H1 (cell line): ENCODE data around the gene CTNS. TPM values are rescaled to one million over a fixed set of nuclear protein-coding genes. Genes with fewer than 3 reads are reported as not detected.

Source experiments
- CTCF ChIA-PET: fragments of 300-600 bp; sonication (Branson Sonifier 250); formaldehyde crosslinking; loops from one replicate; lab custom pipeline; 2021; ENCODE audit not compliant: partially characterized antibody; lab: Charles Lee
- POLR2A ChIA-PET: fragments of 300-600 bp; sonication (Branson Sonifier 250); formaldehyde crosslinking; loops from one replicate; lab custom pipeline; 2021; ENCODE audit warnings: inconsistent platforms; ENCODE audit not compliant: partially characterized antibody; lab: Charles Lee
- DNase-seq, 2 experiments: peaks; one replicate each; pipeline versions ENCODE4 v3.0.0 to v3.0.0-alpha.2; 2010 to 2022; ENCODE audit warnings: low spot score in 2 of 2, low read depth in 1 of 2, mixed read lengths in 1 of 2
- FAIRE-seq: peaks from 2 replicates; lab custom pipeline; 2011; peaks lifted over from hg19 to GRCh38; lab: Jason Lieb, UNC
- H2AFZ ChIP-seq: 2 replicates; pipeline ENCODE4 v1.8.1; 2012; ENCODE audit warnings: low read length, inconsistent platforms
- H2AK5ac ChIP-seq: 2 replicates; pipeline ENCODE4 v1.6.1; 2013; ENCODE audit warnings: low read depth, low read length
- H2BK120ac ChIP-seq: replicated peaks from 2 replicates; pipeline ENCODE3; 2013; ENCODE audit warnings: low read depth, low read length, inconsistent platforms
- H2BK12ac ChIP-seq: 2 replicates; pipeline ENCODE4 v1.6.1; 2013; ENCODE audit warnings: low read depth, low read length
- H2BK15ac ChIP-seq: 2 replicates; pipeline ENCODE4 v1.6.1; 2013; ENCODE audit warnings: low read length
- H2BK20ac ChIP-seq: 2 replicates; pipeline ENCODE4 v1.6.1; 2013; ENCODE audit warnings: low read length
- H2BK5ac ChIP-seq: 2 replicates; pipeline ENCODE4 v1.6.1; 2013; ENCODE audit warnings: low read depth, low read length
- H3K14ac ChIP-seq: 2 replicates; pipeline ENCODE4 v1.6.1; 2013; ENCODE audit warnings: inconsistent platforms; ENCODE audit not compliant: insufficient read length
- H3K18ac ChIP-seq: 2 replicates; pipeline ENCODE4 v1.6.1; 2013; ENCODE audit warnings: low read length; ENCODE audit errors: extremely low read depth
- H3K23ac ChIP-seq: 2 replicates; pipeline ENCODE4 v1.6.1; 2013; ENCODE audit warnings: inconsistent platforms; ENCODE audit not compliant: insufficient read length
- H3K23me2 ChIP-seq: 2 replicates; pipeline ENCODE4 v1.6.1; 2013; ENCODE audit warnings: low read depth, low read length
- H3K27ac ChIP-seq: 2 replicates; pipeline ENCODE4 v1.6.1; 2011; ENCODE audit warnings: low read depth, low read length, inconsistent platforms
- H3K27me3 ChIP-seq, 4 experiments: replicated peaks in 1 of 4; 1 replicate in 1 of 4; 2 replicates in 3 of 4; pipeline versions ENCODE4 v1.6.1 to v1.8.1; 2011 to 2013; ENCODE audit warnings: low read length in 3 of 4, mild to moderate bottlenecking in 3 of 4, inconsistent platforms in 2 of 4, mixed read lengths in 2 of 4, moderate library complexity in 1 of 4; ENCODE audit not compliant: control insufficient read depth in 3 of 4, insufficient read depth in 3 of 4; ENCODE audit errors: extremely low read depth in 1 of 4
- H3K36me3 ChIP-seq, 4 experiments: 2 replicates each; pipeline versions ENCODE4 v1.6.1 to v1.8.1; 2011 to 2013; ENCODE audit warnings: mild to moderate bottlenecking in 4 of 4, low read length in 3 of 4, moderate library complexity in 2 of 4, control low read depth in 1 of 4, inconsistent platforms in 1 of 4; ENCODE audit not compliant: insufficient read depth in 4 of 4, control insufficient read depth in 2 of 4
- H3K4ac ChIP-seq: replicated peaks from 2 replicates; pipeline ENCODE3; 2013; ENCODE audit warnings: low read length, low read depth, mixed read lengths, inconsistent platforms; ENCODE audit not compliant: insufficient read length
- H3K4me1 ChIP-seq, 4 experiments: replicated peaks in 1 of 4; 1 replicate in 1 of 4; 2 replicates in 3 of 4; pipeline versions ENCODE4 v1.6.1 to v1.8.1; 2011 to 2013; ENCODE audit warnings: low read length in 3 of 4, inconsistent platforms in 2 of 4, mixed read lengths in 1 of 4; ENCODE audit not compliant: insufficient read depth in 4 of 4, control insufficient read depth in 3 of 4
- H3K4me2 ChIP-seq, 2 experiments: 2 replicates each; pipeline versions ENCODE4 v1.6.1 to v1.8.1; 2011 to 2013; ENCODE audit warnings: low read depth in 2 of 2, low read length in 2 of 2, control low read depth in 1 of 2, inconsistent platforms in 1 of 2, mild to moderate bottlenecking in 1 of 2; ENCODE audit not compliant: insufficient read depth in 1 of 2
- H3K4me3 ChIP-seq, 4 experiments: fragments of 200-600, 300-600 bp in 1 of 4; sonication (generic), shearing (Covaris generic), sonication (Bioruptor Twin) in 1 of 4; 2 replicates each; pipeline versions ENCODE4 v1.5.1 to v1.8.1; 2011 to 2016; ENCODE audit warnings: low read length in 4 of 4, low read depth in 3 of 4, control low read depth in 2 of 4, inconsistent platforms in 2 of 4, mild to moderate bottlenecking in 2 of 4, mixed read lengths in 1 of 4, moderate library complexity in 1 of 4; ENCODE audit not compliant: insufficient read depth in 2 of 4; ENCODE audit errors: extremely low read depth in 1 of 4
- H3K56ac ChIP-seq: replicated peaks from 2 replicates; pipeline ENCODE3; 2013; ENCODE audit warnings: low read depth, mild to moderate bottlenecking, mixed read lengths, low read length, inconsistent platforms; ENCODE audit not compliant: insufficient read length
- H3K79me1 ChIP-seq: 2 replicates; pipeline ENCODE4 v1.6.1; 2013; ENCODE audit warnings: low read depth, low read length, control low read depth
- H3K79me2 ChIP-seq, 2 experiments: 2 replicates each; pipeline versions ENCODE4 v1.6.1 to v1.8.1; 2012 to 2013; ENCODE audit warnings: low read length in 2 of 2, mild to moderate bottlenecking in 2 of 2, inconsistent platforms in 1 of 2; ENCODE audit not compliant: insufficient read depth in 2 of 2, control insufficient read depth in 1 of 2
- H3K9ac ChIP-seq, 4 experiments: replicated peaks in 1 of 4; 1 replicate in 1 of 4; 2 replicates in 3 of 4; pipeline versions ENCODE4 v1.6.1 to v1.8.1; 2011 to 2013; ENCODE audit warnings: low read depth in 3 of 4, low read length in 3 of 4, control low read depth in 2 of 4, mild to moderate bottlenecking in 2 of 4, moderate library complexity in 2 of 4, inconsistent platforms in 1 of 4; ENCODE audit errors: extremely low read depth in 1 of 4
- H3K9me3 ChIP-seq, 2 experiments: 2 replicates each; pipeline versions ENCODE4 v1.6.1 to v1.8.1; 2012 to 2013; ENCODE audit warnings: mild to moderate bottlenecking in 2 of 2, moderate library complexity in 2 of 2, control low read depth in 1 of 2, inconsistent platforms in 1 of 2, low read depth in 1 of 2, low read length in 1 of 2, mixed read lengths in 1 of 2; ENCODE audit not compliant: insufficient read depth in 2 of 2
- H4K20me1 ChIP-seq, 2 experiments: replicated peaks in 1 of 2; 2 replicates each; pipeline versions ENCODE3 to v1.8.1; 2011 to 2013; ENCODE audit warnings: inconsistent platforms in 2 of 2, low read length in 2 of 2, mild to moderate bottlenecking in 1 of 2; ENCODE audit not compliant: insufficient read depth in 2 of 2, control insufficient read depth in 1 of 2
- H4K5ac ChIP-seq: 2 replicates; pipeline ENCODE4 v1.6.1; 2013; ENCODE audit warnings: low read length, low read depth, mixed read lengths, inconsistent platforms; ENCODE audit not compliant: insufficient read length
- H4K8ac ChIP-seq: 2 replicates; pipeline ENCODE4 v1.8.0; 2013; ENCODE audit warnings: mild to moderate bottlenecking, moderate library complexity, low read length, inconsistent platforms; ENCODE audit not compliant: insufficient read depth; ENCODE audit errors: extremely low read depth
- H4K91ac ChIP-seq: replicated peaks from 2 replicates; pipeline ENCODE3; 2013; ENCODE audit warnings: low read length, mixed read lengths, inconsistent platforms; ENCODE audit not compliant: insufficient read length
- BACH1 ChIP-seq: IDR thresholded peaks from 2 replicates; pipeline ENCODE4 v1.6.1; 2012; ENCODE audit warnings: low read length, improper control_type of control experiment
- CHD1 ChIP-seq: IDR thresholded peaks from 2 replicates; pipeline ENCODE4 v1.6.1; 2012; ENCODE audit warnings: low read depth, low read length, improper control_type of control experiment
- EZH2 ChIP-seq: fragments of 200-600 bp; sonication (generic); IDR thresholded peaks from 2 replicates; pipeline ENCODE4 v1.7.1; 2012; ENCODE audit warnings: low read depth, mild to moderate bottlenecking, moderate library complexity, low read length, inconsistent platforms; ENCODE audit not compliant: severe bottlenecking
- RFX5 ChIP-seq: IDR thresholded peaks from 2 replicates; pipeline ENCODE4 v1.6.1; 2011; ENCODE audit warnings: low read depth, low read length, improper control_type of control experiment, borderline replicate concordance
- SP2 ChIP-seq: IDR thresholded peaks from 2 replicates; pipeline ENCODE4 v1.6.1; 2012; ENCODE audit warnings: mild to moderate bottlenecking, low read length, inconsistent platforms
- TAF7 ChIP-seq: optimal IDR thresholded peaks from 2 replicates; pipeline ENCODE3; 2011; ENCODE audit warnings: low read depth, mild to moderate bottlenecking, inconsistent platforms, low read length, moderate library complexity, borderline replicate concordance
- USF2 ChIP-seq: IDR thresholded peaks from 2 replicates; pipeline ENCODE4 v1.6.1; 2011; ENCODE audit warnings: low read length, improper control_type of control experiment
- WGBS, 2 experiments: shearing (Covaris generic) in 1 of 2; methylation state at CpG; one replicate each; pipeline versions ENCODE4 v1.1.6 to v1.1.7; 2013 to 2015; ENCODE audit warnings: low lambda C conversion rate in 2 of 2, mixed read lengths in 2 of 2, inconsistent platforms in 1 of 2, low coverage in 1 of 2, missing lambda C conversion rate in 1 of 2; ENCODE audit not compliant: insufficient replicate concordance in 2 of 2, insufficient coverage in 1 of 2, insufficient read length in 1 of 2; ENCODE audit errors: extremely low coverage in 1 of 2, missing lambda C conversion rate in 1 of 2; 5-methylcytosine and 5-hydroxymethylcytosine counted together
- polyA plus RNA-seq, 7 experiments: library from polyadenylated mRNA; depleted of rRNA in 3 of 7; stranded (reverse) in 5 of 7; unstranded in 2 of 7; fragments of >200 nt in 5 of 7; fragments of 200-250 nt in 2 of 7; gene quantifications; 1 replicate in 5 of 7; 2 replicates in 1 of 7; 4 replicates in 1 of 7; pipeline versions ENCODE4 v1.2.1 to v1.2.3, GENCODE V29; 2011 to 2013; ENCODE audit warnings: missing spikeins in 2 of 7, mixed read lengths in 2 of 7
- total RNA-seq: library from RNA; stranded (reverse); fragmentation: NEBNext Ultra II Directional; extraction: Animal tissue kit (Norgen Biotek cat#: 25700); gene quantifications from 2 replicates; pipeline ENCODE4 v1.2.1, GENCODE V29; 2021
- TF ChIP-seq, protein P1 (sequence below): IDR thresholded peaks from 2 replicates; pipeline ENCODE4 v1.6.1; 2012; ENCODE audit warnings: inconsistent platforms

Gene CTNS
- total and polyA plus RNA-seq, 2 of the 8 experiments (the other 6 are each of a cell fraction or from before 2014, with no cell fraction given): 11.6 to 12.9 TPM

DNA sequence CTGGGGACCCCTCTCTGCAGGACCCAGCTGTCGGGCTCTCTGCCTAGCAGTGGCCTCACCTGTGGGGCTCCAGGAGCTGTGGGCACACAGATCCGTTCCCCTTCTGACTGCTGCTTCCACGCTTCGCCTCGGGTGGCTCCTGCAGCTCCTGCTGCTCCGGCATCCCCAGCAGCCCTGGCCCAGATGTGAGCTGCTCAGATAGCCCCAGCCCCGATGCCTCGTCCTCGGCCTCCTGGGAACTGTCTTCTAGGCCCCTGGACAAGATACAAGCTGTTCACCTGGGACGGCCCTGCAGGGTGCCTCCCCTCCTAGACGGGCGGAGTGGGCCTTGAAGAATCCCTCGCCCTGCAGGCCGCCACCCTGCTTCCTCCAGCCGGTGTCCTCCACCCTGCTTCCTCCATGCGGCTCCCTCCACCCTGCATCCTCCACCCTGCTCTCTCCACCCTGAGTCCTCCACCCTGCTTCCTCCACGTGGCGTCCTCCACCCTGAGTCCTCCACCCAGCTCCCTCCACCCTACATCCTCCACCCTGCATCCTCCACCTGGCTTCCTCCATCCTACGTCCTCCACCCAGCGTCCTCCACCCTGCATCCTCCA is 43.1 kb downstream of the CTNS start:
- no peak for DNase-seq
- Histone ChIP-seq H3K36me3 (no peaks in the 10 kb centered on the region), H3K4me1 (peaks cover 0 to 2% (median 0%) of the 10 kb centered on the region in 4 experiments; a peak in 2 of 7 replicates), H2AFZ (no peak overlapping the region), H3K4me2 (no peak overlapping the region), H3K4ac (no peak overlapping the region), H2BK5ac (no peak overlapping the region), H2BK15ac (no peak overlapping the region), H2BK12ac (no peak overlapping the region), H3K79me1 (no peaks in the 10 kb centered on the region), H4K20me1 (peaks cover 0 to 3% of the 10 kb centered on the region in 2 experiments), H2AK5ac (no peak overlapping the region), H4K5ac (no peak overlapping the region), H4K91ac (no peak overlapping the region), H3K23me2 (no peaks in the 10 kb centered on the region), H3K79me2 (no peaks in the 10 kb centered on the region), H2BK20ac (no peak overlapping the region), H3K18ac (no peak overlapping the region), H2BK120ac (no peak overlapping the region), H3K27me3 (0 out of 7 replicates have a peak, but pooled peaks cover 0 to 2% (median 0%) of the 10 kb centered on the region in 4 experiments)
- FAIRE-seq: no peak
- 90% methylated on average over 20 of the region's 20 CpGs; no CpG with 5 or more reads in 1 of the 2 experiments for WGBS, 2 experiments
- POLR2A ChIA-PET: interaction anchor here (0.8 to 0.9 kb wide), 2 partner anchors 17 to 19 kb away, joined by 3 read pairs; partner anchors contain the start of gene P2RX5
- CTCF ChIA-PET: interaction anchor here (1.0 to 4.2 kb wide), 6 partner anchors 12 to 108 kb away, joined by 3 to 29 read pairs (median 5); partner anchors contain the start of gene HASPIN
- TF ChIP-seq BACH1: no peak
- TF ChIP-seq, protein P1, sequence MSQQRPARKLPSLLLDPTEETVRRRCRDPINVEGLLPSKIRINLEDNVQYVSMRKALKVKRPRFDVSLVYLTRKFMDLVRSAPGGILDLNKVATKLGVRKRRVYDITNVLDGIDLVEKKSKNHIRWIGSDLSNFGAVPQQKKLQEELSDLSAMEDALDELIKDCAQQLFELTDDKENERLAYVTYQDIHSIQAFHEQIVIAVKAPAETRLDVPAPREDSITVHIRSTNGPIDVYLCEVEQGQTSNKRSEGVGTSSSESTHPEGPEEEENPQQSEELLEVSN: no peak
- TF ChIP-seq EZH2: no peak
- TF ChIP-seq RFX5: no peak
- no peak for TF ChIP-seq USF2
- TF ChIP-seq SP2: no peak
- no peak for TF ChIP-seq CHD1
- no peak for TF ChIP-seq TAF7
- TF ChIP-seq, all 59 proteins: peak for 0
- no peak overlapping the region; the same call in 1 of the 2 replicates for H4K8ac ChIP-seq
- no peak overlapping the region for H3K14ac ChIP-seq
- H3K9ac ChIP-seq: no peak overlapping the region
- H3K9me3 ChIP-seq: no peaks in the 10 kb centered on the region
- H3K56ac ChIP-seq: no peak overlapping the region
- H3K4me3 ChIP-seq: no peak overlapping the region
- no peak overlapping the region for H3K27ac ChIP-seq
- H3K23ac ChIP-seq: no peak overlapping the region
